GM18526 (cell line): ENCODE measurements around the gene METRNL.

Experiments
- POLR2A ChIP-seq: IDR thresholded peaks from 3 replicates; pipeline ENCODE4 v1.6.1; 2011; ENCODE audit not compliant: insufficient read length; ENCODE audit errors: extremely low read depth

The METRNL gene

DNA sequence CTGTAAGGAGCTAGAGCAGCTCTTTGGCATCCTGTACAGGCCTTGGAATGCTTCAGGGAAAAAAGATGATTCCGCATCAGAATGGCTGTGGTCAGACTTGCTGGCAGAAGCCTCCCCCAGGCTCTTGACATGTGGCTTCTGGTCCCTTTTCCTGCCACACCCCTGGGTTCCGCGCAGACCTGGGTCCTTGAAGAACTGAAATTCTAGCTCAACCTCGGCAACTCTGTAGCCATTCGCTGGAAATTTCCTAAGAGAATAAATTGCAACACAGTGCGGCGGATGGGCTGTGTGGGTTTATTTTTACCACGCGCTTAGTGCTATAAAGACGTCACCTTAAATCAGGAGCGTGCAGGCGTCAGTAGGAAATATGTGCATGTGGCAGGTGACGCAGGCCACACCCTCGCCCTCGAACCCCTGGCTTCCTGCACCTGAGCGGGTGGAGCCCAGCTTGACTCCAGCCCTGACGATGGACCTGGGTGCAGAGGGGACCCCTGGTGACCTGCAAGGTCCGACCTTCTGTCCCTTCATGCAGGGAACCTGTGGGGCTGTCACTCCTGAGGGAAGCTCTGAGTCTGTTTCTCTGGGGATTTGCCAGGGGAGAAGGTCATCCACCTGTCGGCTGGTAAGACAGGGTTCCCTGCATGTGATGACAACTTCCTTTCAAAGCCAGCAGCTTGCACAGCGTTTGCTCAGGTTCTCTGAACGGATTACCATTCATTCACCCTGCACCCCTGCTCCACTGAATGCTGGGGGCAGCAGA, 46.3 kb downstream of the METRNL start:
- no peak for TF ChIP-seq POLR2A

DNA sequence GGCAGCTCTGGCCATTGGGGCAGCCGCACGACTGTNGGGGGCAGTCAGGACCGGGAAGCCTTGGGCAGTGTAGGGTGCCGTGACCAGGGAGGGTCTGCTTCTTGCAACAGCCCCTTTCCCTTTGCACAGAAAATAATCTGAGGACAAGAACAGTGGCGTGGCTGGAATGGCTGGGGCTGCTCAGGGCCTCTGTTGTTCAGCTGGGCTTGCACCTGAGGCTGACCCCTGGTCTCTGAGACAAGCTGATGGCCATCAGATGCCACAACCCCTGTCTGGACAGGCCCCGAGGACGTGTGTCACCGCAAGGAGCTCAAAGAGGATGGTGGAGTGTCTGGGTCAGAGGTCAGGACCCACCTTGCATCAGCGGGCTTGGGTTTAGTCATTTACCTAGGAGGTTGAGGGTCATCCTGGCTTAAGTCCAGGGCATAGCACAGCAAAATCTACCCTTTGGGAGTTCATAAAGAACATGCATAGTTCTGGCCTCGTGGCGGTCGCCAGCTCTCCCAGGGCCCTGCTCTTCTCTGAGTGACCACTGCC, 46.9 kb downstream of the METRNL start:
- TF ChIP-seq POLR2A = no peak

DNA sequence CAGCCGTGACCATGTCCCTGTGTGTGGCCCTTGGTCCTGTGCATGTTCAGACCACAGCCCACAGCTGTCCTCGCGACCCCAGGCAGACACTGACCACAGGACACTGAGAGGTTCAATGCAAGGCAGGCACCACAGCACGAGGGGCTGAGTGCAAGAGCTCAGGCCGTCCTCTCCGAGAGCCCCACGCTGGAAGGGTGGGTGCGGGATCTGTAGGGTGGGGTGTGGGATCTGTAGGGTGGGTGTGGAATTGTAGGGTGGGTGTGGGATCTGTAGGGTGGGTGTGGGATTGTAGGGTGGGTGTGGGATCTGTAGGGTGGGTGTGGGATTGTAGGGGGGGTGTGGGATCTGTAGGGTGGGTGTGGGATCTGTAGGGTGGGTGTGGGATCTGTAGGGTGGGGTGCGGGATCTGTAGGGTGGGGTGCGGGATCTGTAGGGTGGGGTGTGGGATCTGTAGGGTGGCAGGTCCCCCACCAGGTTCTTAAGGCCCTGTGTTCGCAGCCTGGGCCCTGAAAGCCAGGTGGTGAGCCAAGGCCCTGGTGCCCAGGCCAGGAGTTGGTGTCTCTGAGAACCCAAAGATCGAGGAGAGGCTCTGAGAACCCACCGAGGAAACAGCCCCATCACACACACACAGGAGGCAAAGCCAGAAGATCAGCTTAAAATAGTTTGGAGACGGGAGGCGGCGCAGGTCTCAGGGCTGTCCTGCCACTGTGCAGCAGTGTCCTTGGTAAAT, 48.2 kb downstream of the METRNL start:
- no peak for TF ChIP-seq POLR2A

DNA sequence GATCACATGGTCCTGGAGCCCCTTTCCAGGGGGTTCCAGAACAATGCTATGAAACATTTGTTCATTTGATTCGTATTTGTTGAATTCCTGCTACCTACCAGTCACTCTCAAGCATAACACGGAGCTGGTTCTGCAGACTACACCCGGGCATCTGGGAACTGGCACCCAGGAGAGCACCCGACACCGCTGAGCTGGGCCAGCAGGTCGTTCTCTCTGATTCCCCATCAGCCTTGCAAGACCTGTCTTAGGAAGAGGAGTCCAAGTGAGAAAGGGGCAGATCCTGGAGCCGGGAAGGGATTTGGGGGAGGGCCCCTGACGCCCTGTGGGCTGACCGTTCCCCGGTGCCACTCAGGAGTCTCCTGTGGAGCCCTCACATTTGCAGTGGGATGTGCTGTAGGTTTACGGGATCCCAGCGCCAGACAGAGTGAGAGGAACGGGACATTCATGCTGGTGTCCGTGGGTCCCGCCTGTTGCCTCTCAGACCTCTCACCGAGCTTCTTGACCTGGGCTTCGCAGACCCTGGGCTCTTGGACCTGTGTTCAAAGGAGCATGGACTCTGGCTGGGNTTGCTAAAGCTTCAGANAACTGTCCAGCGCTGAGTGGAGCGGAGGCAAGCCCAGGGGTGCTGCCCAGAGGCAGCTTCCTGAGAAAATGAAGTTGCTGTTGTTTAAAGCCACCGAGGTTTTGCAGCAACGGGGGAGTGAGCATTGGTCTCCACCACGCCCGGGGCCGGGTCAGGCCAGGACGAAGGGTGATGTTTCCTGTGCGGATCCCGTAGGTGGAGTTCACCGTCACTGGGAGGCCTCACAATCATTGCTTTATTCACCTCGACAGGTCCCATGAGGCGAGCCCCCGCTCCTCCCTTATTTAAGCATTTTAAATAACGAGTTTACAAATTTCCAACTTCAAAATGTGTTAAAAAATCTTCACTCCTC, 49.2 kb downstream of the METRNL start:
- TF ChIP-seq POLR2A = no peak

DNA sequence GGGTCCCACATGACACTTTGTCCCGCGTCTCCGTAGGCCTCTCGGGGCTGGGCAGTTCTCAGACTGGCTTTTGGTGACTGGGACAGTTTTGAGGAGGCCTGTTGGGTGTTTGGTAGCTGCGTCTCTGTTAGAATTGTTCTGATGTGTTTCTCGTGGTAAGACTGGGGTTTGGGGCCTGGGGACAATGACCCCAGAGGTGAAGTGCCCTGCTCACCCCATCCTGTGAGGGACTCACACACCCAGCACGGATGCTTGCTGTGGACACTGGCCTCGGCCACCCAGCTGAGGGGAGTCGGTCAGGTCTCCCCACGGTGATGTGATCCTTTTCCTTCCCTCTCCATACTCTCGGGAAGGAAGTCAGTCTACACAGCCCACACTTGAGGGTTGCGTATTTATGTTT, 50.3 kb downstream of the METRNL start:
- no peak for TF ChIP-seq POLR2A

DNA sequence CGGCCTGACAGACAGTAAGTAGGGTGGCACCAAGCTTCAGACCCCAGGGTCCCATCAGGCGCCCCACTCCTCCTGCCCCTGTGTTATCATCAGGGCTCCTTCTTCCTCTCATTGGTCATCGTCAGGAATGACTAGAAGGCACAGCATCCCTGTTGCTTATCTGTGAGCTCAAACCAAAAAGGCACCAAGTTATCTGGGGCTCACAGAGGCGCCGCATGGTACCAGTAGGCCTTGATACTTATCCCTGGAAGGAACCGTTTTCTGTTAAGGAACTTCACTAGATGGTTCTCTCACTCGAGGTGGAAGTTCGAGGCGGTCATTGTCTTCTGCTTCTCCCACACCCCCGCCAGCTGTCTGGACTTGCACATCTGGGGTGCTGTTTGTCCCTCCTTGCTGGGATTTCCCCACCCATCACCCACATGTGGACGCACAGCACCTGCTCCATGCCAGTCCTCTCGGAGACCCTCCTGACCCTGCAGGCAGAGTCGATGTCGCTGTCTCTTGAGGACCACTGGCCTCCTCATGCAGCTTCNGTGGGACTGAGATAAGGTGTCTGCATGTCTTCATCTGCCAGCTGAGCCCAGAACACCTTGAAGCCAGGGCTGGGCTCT, 52.1 kb downstream of the METRNL start:
- no peak for TF ChIP-seq POLR2A

DNA sequence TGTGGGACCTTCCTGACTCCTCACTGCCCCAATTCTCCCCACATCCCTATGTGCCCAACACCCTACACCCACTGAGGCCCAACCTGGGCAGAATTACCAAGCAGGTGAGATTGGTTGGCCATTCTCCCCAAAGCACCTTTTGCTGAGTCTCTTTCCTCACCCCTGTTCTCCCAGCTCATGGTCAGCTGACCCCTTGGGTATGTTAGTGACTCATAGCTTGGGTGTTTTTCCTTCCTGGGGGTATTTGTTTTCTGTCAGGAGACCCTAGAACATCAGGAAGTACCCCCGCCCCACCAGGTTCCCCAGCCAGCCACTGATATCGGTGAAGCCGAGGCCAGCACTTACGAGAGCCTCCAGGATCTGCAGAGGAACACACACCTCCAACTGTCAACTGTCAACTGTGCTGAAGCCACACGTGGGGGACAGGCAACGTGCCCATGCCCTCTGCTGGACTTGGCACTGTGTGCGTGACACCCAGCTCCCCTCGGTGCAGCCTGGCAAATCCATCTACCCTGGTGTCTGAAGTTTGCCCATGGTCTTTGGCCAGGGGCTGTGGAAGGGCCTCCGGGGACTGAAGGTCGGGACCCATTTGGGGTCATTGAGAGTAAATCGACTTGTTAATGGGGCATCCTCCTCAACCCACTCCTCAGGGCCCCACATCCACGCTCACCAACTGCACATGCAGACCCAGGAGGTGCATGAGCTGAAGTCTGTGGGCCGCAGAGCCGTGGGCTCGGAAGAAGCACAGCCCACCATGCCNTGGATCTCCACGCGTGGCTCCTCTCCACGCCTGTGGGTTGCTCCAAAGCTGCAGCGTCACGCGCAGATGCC, 53.1 kb downstream of the METRNL start:
- TF ChIP-seq POLR2A = no peak

DNA sequence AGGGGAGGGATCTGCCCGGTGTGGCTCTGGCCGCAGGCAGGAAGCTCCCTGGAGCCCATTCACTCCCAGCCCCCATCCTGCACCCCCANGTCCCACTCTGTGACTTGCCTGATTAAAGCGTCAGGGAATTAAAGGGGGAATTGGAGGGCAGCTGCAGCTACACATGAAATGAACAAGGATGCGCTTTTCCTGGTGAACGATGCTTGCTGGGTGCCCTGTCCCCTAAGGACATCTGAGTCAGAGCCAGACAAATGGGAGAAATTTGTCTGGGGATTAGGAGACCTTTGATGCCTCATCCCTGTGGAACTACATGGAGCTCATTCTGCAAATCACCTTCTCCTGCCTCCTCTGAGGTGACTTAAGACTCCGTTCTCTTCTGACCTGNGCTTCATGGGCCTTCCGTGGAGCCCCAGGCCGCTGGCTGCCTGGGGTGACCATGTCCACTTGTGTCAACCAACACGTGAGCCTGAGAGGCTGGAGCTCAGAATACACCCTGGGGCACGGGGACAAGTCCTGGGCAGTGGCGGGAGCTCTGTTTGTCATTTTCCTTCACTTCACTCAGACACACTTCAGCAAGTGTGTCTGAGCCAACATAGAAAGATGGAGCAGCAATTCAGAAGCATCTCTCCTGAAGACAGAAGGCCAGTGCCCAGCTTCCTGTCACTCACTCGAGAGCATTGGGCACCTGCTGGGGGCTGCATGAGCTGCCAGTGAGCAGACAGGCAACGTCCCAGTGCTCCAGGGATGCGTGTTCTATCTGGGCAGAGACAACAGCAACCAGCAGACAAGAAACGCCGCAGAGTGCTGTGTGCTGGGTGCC, 54.1 kb downstream of the METRNL start:
- TF ChIP-seq POLR2A = no peak

DNA sequence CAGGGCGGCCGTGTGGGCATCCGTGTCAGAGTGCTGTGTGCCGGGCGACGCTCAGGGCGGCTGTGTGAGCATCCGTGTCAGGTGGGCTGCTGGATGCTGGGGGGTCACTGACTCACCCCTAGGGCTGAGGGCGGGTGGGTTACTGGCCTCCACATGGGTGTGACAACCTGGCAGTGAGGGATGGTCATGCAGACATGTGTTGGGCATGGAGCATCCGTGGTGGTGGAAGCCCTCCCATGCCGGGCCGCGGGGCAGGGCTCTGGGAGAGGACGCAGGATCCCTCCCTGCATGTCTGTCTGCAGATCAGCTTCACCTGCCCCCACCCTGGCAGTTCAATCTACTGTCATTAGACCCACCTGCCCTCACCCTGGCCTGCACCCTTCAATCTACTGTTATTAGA, 56.3 kb downstream of the METRNL start:
- no peak for TF ChIP-seq POLR2A

DNA sequence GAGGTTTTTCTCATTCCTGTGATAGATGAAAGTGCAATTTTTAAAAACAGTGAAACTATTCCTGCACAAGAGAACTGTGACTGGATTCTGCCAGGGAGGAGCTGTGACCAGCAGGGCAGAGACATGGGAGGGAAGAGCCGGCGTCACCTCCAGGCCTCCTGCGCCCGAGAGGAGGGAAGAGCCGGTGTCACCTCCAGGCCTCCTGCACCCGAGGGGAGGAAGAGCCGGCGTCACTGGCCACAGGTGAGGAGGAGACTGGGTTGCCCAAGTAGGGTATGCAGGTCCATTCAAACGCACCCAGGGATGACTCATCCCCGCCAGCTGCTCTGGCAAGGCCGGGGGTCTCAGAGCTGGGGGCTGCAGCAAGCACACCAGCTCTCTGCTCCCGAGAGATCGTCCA, 56.7 kb downstream of the METRNL start:
- no peak for TF ChIP-seq POLR2A

DNA sequence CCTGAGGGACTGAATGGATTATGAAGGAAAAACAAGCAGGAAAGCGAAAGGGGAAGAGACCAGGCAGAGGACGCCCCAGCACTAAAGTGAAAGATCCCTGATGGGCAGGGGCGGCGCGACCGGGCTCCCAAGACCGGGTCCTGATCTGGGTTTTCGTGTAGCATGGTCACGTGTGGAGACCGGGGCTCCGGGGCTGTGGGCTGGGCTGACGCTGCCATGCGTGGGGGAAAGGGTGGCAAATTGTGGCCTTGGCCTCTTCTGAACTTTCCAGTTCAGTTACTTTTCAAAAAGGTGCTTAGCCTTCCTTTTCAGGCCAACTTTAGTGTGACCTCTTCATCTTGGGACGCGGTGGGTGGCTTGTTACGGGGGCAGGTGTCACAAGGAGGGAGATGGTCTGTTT, 57.5 kb downstream of the METRNL start:
- no peak for TF ChIP-seq POLR2A

DNA sequence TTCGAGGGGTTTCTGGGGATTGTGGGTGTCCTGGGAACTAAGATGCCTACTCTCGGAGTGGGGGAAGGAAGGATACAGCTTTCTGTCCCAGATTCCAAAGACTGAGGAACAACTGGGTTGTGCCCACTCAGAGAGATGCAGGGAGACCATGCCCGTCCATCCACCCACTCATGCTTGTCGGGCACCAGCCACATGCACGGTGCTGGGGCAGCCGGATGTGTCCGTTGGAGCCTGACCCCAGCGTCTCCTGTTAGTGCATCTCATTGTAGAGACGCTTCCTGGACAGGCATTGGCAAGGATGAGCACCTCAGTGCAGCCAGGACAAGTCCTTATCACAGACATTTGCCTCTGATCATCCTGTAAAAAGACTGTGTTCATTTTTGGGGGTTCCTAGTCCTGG, 58.1 kb downstream of the METRNL start:
- no peak for TF ChIP-seq POLR2A

DNA sequence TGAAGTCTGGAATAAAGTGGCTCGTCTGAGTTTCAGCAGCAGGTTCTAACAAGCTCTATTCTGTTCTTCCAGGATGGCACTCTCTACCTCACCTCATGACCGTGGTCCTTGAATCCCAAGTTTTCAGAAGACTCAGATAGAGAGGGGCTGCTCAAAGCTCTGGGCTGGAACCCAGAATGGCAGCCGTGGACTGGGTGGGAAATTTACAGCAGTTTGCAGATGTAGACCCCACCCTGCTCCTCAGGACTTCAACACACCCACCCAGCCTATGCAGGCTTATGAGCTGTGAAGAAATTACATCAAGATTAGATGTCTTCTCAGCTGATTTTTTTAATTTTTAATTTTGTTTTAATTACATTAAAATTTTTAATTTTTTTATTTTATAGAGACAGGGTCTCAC, 59.4 kb downstream of the METRNL start:
- TF ChIP-seq POLR2A = no peak
